Neutrophil (primary cell): Measurements from ENCODE around the gene TIMM10B.

Source experiments
- H3K27ac ChIP-seq: fragments of 200-600 bp; sonication (generic); 2 replicates; pipeline ENCODE4 v1.5.1; 2016; ENCODE audit warnings: mild to moderate bottlenecking, moderate library complexity
- H3K27me3 ChIP-seq: fragments of 200-600 bp; sonication (generic); 2 replicates; pipeline ENCODE4 v1.6.0; 2016; ENCODE audit warnings: mild to moderate bottlenecking
- H3K36me3 ChIP-seq: fragments of 200-600 bp; sonication (generic); 2 replicates; pipeline ENCODE4 v1.5.1; 2017
- H3K4me1 ChIP-seq, 2 experiments: fragments of 200-600 bp in 1 of 2; sonication (generic) in 1 of 2; 1 replicate in 1 of 2; 2 replicates in 1 of 2; pipeline versions ENCODE4 v1.5.1 to v1.6.1; 2013 to 2016; ENCODE audit warnings: low read depth in 1 of 2, low read length in 1 of 2, mild to moderate bottlenecking in 1 of 2, moderate library complexity in 1 of 2; ENCODE audit not compliant: control insufficient read depth in 1 of 2, insufficient read depth in 1 of 2
- H3K4me3 ChIP-seq, 2 experiments: fragments of 200-600 bp in 1 of 2; sonication (generic) in 1 of 2; 1 replicate in 1 of 2; 2 replicates in 1 of 2; pipeline ENCODE4 v1.5.1; 2013 to 2016; ENCODE audit warnings: low read depth in 1 of 2, low read length in 1 of 2, mild to moderate bottlenecking in 1 of 2, moderate library complexity in 1 of 2
- H3K9me3 ChIP-seq: fragments of 200-600 bp; sonication (generic); 2 replicates; pipeline ENCODE4 v1.5.1; 2016
- TF ChIP-seq, protein P1 (sequence below): fragments of 200-600 bp; sonication (generic); IDR thresholded peaks from 2 replicates; pipeline ENCODE4 v1.5.1; 2016; ENCODE audit warnings: antibody characterized with exemption

The TIMM10B gene

DNA sequence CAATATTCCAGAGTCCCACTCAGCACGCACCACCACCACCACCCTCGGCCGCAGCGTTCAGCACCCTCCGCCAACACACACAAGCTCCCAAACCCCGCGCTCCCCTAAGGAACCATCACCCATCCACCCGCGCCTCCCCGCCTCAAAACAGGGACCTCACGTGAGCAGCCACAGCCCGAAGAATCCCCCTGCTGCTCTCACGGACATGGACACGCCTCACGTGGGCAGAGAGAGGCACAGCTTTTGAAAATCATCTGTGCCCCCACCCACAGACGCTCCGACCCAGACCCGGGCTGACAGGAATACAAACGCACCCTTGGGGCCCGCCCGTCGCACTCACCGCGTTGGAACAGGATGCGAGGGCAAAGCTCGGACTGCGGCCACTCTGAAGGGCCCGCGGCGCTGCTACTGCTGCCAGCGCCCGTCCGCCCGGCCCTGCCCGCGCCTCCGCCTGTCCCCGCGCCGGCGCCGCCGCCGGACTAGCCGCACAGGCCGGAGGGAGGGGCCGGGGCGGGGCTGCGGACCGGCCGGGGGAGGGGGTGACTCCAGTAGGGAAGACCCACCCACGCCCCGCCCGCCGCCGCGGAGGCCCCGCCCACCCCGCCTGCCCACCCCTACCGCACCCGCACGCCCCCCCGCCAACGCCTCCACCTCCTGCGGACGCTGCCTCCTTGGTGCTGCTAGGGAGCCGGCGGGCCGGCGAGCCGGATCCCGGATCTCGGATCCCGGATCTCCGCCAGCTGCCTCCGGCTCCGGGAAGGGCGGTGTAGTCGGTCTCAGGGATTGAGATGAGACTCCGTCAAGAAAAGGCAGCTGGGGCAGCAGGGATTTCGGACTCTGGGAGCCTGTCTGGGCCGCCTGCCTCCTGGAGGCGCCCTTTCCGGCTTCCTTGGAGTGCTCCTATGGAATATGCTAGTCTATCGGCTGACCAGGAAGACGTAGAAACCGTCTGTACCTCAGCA lies 7.6 kb upstream of the TIMM10B start, which contains the start of gene TRIM3:
Gene TRIM3 (minus strand): TSS at position 491 of the 962 bp plus-strand sequence. CDS start 8,246 bp downstream, outside the sequence.
- peaks cover 18 to 23% of the 10 kb centered on the region in 2 experiments for H3K4me1 ChIP-seq
- TF ChIP-seq, protein P1, sequence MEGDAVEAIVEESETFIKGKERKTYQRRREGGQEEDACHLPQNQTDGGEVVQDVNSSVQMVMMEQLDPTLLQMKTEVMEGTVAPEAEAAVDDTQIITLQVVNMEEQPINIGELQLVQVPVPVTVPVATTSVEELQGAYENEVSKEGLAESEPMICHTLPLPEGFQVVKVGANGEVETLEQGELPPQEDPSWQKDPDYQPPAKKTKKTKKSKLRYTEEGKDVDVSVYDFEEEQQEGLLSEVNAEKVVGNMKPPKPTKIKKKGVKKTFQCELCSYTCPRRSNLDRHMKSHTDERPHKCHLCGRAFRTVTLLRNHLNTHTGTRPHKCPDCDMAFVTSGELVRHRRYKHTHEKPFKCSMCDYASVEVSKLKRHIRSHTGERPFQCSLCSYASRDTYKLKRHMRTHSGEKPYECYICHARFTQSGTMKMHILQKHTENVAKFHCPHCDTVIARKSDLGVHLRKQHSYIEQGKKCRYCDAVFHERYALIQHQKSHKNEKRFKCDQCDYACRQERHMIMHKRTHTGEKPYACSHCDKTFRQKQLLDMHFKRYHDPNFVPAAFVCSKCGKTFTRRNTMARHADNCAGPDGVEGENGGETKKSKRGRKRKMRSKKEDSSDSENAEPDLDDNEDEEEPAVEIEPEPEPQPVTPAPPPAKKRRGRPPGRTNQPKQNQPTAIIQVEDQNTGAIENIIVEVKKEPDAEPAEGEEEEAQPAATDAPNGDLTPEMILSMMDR, result peak; percentile 11
- peak within 1 kb of the TSS; percentile 75 to 84 for H3K4me3 ChIP-seq
- H3K9me3 ChIP-seq, result no peaks in the 10 kb centered on the region
- H3K27me3 ChIP-seq, result no peaks in the 10 kb centered on the region
- H3K27ac ChIP-seq, result peak within 1 kb of the TSS; percentile 76
- H3K36me3 ChIP-seq, result peaks cover 21% of the 10 kb centered on the region

DNA sequence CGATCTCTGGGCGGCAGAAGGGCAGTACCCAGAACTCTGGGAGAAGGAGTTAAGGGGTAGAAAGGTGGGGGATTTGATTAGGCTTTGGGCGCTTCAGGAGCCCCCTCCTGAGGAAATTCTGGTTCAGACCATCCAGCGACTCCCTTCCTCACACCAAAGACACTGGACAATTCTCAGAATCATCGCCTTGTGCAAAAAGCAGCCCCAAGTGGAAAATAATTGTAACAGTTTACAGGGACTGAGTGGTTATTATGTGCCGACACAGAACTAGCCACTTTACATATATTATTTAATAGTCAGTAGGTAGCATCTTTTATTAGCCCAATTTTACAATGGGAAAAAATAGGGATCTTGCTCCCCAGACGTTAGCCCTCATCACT lies 6.9 kb upstream of the TIMM10B start:
- Histone ChIP-seq H3K36me3 (peaks cover 22% of the 10 kb centered on the region), H3K27me3 (no peaks in the 10 kb centered on the region), H3K27ac (peak overlapping the region; percentile 76), H3K4me1 (peaks cover 15 to 20% of the 10 kb centered on the region in 2 experiments), H3K9me3 (no peaks in the 10 kb centered on the region), H3K4me3 (peak overlapping the region; percentile 75 to 84)
- TF ChIP-seq, protein P1, result no peak

DNA sequence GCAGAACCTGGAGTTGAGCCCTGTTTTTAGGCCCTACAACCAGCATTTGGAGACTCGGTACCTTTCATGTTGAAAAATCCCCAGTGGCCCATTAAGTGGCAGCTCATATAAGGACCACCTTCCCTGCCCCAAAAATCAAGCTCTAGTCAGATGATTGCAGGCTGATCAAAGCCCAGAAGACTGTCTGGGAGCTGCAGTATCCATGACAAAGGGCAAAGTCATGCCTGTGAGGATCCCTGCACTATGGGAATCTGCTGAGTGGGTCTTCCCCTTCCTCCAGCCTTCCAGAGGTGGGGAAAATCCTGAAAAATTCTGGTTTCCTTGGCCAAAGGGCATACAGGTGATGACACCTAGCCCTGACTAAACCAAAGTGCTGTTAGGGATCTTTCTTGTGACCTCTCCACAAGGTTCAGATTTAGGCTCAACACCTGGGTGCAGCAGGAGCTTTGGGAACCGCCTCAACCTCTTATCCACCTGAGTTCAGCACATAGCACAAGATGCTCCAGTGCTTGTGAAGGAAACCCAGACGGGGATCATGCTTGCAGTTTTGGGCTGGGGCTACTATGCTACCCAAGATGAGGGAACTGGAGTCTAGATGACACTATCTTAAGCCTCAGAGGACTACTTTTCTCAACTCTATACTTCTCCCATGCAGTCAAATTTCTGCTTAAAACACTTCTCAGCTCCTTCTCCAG lies 6.3 kb upstream of the TIMM10B start:
- Histone ChIP-seq H3K4me3 (no peak overlapping the region), H3K27ac (peak overlapping the region; percentile 76), H3K36me3 (peaks cover 22% of the 10 kb centered on the region), H3K27me3 (no peaks in the 10 kb centered on the region), H3K9me3 (no peaks in the 10 kb centered on the region), H3K4me1 (peaks cover 14 to 17% of the 10 kb centered on the region in 2 experiments)
- TF ChIP-seq, protein P1, result no peak

DNA sequence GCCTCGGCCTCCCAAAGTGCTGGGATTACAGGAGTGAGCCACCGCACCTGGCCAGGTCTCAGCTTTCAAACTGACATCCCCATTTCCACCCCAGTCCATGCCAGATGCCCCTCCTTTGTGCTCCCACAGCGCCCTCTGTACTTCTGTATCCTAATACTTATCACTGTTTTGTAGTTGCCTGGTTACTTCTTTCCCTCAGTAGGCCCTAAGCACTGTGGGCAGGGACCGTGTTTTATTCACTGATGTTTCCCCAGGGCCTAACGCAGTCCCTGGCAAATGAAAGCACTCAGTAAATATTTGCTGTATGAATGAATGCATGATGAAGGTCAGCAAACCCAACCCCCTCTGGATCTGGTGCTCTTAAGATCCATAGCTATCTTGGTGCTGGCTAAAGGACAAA lies 5.4 kb upstream of the TIMM10B start:
- Histone ChIP-seq H3K4me3 (no peak overlapping the region), H3K27me3 (no peaks in the 10 kb centered on the region), H3K9me3 (no peaks in the 10 kb centered on the region), H3K4me1 (peaks cover 22 to 23% of the 10 kb centered on the region in 2 experiments), H3K27ac (no peak overlapping the region), H3K36me3 (peaks cover 22% of the 10 kb centered on the region)
- TF ChIP-seq, protein P1, result no peak

DNA sequence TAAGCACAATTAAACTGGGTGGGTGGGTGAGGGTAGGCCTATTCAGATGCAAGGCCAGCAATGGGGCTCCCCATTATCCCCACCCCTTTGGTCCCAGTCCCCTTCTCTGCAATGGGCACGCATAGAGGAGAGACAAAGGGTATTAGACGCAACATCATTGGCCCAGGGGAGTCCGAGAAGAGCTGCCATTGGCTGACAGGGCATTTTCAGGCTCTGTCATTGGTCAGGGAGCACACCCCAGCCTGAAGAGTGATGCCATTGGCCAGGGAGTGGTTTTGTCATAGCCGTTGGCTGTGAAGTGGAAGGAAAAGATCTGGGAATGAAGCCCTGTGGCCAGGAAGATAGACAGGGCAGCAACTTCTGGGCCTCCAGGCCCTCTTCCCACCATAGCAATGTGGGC lies 4.7 kb upstream of the TIMM10B start:
- no peaks in the 10 kb centered on the region for H3K9me3 ChIP-seq
- TF ChIP-seq, protein P1, result no peak
- H3K36me3 ChIP-seq, result peaks cover 22% of the 10 kb centered on the region
- no peak overlapping the region for H3K4me3 ChIP-seq
- H3K4me1 ChIP-seq, result peaks cover 25% of the 10 kb centered on the region in 2 experiments
- no peak overlapping the region for H3K27ac ChIP-seq
- no peaks in the 10 kb centered on the region for H3K27me3 ChIP-seq
